Heart left ventricle (tissue), 13 donors: Measurements from ENCODE around the gene CLCA1.

Source experiments
- POLR2A ChIP-seq, 2 donors: fragments of 450-650 bp; IDR thresholded peaks; one replicate each; pipeline ENCODE4 v1.6.1; 2017; ENCODE audit warnings: antibody characterized with exemption in 2 of 2, mild to moderate bottlenecking in 2 of 2, moderate library complexity in 2 of 2
- TF ChIP-seq, protein P1 (sequence below), 12 donors: fragments of 200-600 bp; sonication (generic) in 4 of 12; IDR thresholded peaks; one replicate each; pipeline versions ENCODE4 v1.5.0 to v1.8.0; 2018 to 2022; ENCODE audit warnings: antibody characterized with exemption in 12 of 12, mild to moderate bottlenecking in 5 of 12
- donor health status: ischemic (EF 13 %, LVEDD 7.1; RV severe dilation, severe dysfunction).
- donor health status: DM: no; HTN: yes; CAD: no.
- donor health status: DM: no; HTN: no; CAD: no.
- donor health status: ischemic (EF 25% LVEDD 6.9; RV normal size, moderate dysfunction).
- donor health status: ischemic (EF 25% LVEDD 5.7; RV mildly dilated, moderate dysfunction).
- donor health status: ischemic (EF 35%, LVEDD 5.7; RV mildly dilated, moderate dysfunction).
- donor health status: nonischemic (EF 11% LVEDD 7.7; RV severe dilation, severe dysfunction).
- donor health status: DM: yes; HTN: yes; CAD: no.
- donor health status: PGD.
- donor health status: ischemic (EF 29% LVEDD 5.4; RV normal size, mild dysfunction).
- donor health status: nonischemic (EF 23%, LVEDD 6.1; RV moderate dilation, normal function).

DNA sequence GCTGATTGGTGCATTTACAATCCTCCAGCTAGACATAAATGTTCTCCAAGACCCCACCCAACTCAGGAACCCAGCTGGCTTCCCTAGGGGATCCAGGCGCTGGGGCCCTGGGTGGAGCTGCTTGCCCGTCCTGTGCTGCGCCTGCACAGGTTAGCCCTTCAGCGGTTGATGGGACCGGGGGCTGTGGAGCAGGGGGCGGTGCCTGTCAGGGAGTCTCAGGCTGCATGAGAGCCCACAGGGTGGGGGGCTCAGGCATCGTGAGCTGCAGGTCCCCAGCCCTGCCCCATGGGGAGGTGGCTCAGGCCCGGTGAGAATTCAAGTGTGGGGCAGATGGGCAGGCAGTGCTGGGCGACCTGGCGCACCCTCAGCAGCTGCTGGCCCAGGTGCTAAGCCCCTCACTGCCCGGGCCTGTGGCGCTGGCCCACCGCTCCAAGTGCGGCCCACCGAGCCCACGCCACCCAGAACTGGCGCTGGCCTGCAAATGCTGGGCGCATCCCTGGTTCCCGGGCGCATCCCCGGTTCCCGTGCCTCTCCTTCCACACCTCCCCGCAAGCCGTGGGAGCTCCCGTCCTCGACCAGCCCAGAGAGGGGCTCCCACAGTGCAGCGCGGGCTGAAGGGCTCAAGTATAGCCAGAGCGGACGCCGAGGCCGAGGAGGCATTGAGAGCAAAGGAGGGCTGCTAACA is 55.1 kb downstream of the CLCA1 start:
- TF ChIP-seq, protein P1, sequence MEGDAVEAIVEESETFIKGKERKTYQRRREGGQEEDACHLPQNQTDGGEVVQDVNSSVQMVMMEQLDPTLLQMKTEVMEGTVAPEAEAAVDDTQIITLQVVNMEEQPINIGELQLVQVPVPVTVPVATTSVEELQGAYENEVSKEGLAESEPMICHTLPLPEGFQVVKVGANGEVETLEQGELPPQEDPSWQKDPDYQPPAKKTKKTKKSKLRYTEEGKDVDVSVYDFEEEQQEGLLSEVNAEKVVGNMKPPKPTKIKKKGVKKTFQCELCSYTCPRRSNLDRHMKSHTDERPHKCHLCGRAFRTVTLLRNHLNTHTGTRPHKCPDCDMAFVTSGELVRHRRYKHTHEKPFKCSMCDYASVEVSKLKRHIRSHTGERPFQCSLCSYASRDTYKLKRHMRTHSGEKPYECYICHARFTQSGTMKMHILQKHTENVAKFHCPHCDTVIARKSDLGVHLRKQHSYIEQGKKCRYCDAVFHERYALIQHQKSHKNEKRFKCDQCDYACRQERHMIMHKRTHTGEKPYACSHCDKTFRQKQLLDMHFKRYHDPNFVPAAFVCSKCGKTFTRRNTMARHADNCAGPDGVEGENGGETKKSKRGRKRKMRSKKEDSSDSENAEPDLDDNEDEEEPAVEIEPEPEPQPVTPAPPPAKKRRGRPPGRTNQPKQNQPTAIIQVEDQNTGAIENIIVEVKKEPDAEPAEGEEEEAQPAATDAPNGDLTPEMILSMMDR (IDR thresholded peaks at IDR 0.05) = no peak
- TF ChIP-seq POLR2A (IDR thresholded peaks at IDR 0.05) = no peak
